ENCODE results near the gene FTSJ3. TPM values are rescaled to one million over a fixed set of nuclear protein-coding genes. Genes with fewer than 3 reads are reported as not detected.

The FTSJ3 gene
- polyA plus RNA-seq, 1 of the 3 experiments (the other 2 are of a cell fraction), result 148 TPM

- Histone ChIP-seq H3K79me2 (ENCODE audit: insufficient read depth) (peaks cover 60% of the 10 kb centered on the region), H3K9me3 (no peaks in the 10 kb centered on the region), H3K4me2 (peak overlapping the region; percentile 93), H2AFZ (ENCODE audit: low read depth) (no peak overlapping the region), H3K27me3 (ENCODE audit: insufficient read depth) (no peaks in the 10 kb centered on the region), H3F3A (replicated peaks; ENCODE audit: insufficient read depth) (peaks cover 21% of the 10 kb centered on the region), H3K36me3 (replicated peaks in 1 of 2; ENCODE audit: control insufficient read depth in 1 of 2, insufficient read depth in 2 of 2, low read length in 1 of 2) (peaks cover 70 to 79% of the 10 kb centered on the region in 2 experiments), H4K20me1 (ENCODE audit: insufficient read depth) (0 out of 2 replicates have a peak, but pooled peaks cover 8% of the 10 kb centered on the region), H3K9ac (no peak overlapping the region), H3K9me2 (no peaks in the 10 kb centered on the region), H3K27ac (ENCODE audit: low read depth in 2 of 2, low read length in 1 of 2) (peak overlapping the region in 1 of 2 experiments; percentile 99; a peak in 2 of 4 replicates), H3K4me1 (ENCODE audit: control insufficient read depth in 1 of 2, insufficient read depth in 2 of 2, low read depth in 1 of 2, low read length in 1 of 2) (peaks cover 9 to 37% of the 10 kb centered on the region in 2 experiments; a peak in 2 of 4 replicates), H3K4me3 (ENCODE audit: low read depth in 2 of 2, low read length in 1 of 2) (peak overlapping the region; percentile 94 to 100; a peak in 3 of 4 replicates)
- DNase-seq, result no peak
- ChIA-PET CTCF (interaction anchor here (1.0 to 7.4 kb wide), 8 partner anchors 11 to 403 kb away, joined by 3 to 96 read pairs (median 4); partner anchors contain the start of gene SMARCD2), POLR2A (interaction anchor here (1.6 to 9.1 kb wide), 2 partner anchors 12 to 397 kb away, joined by 3 to 108 read pairs; partner anchors contain the start of gene SMARCD2)
- TF ChIP-seq RAD21 (IDR thresholded peaks at IDR 0.05; ENCODE audit: low read length) (no peak), FOXM1 (IDR thresholded peaks at IDR 0.05; ENCODE audit: low read depth) (no peak), GATA2 (CRISPR knock-in tag; IDR thresholded peaks at IDR 0.05) (no peak), MAX (IDR thresholded peaks at IDR 0.05; ENCODE audit: low read depth) (no peak), SIN3A (IDR thresholded peaks at IDR 0.05; ENCODE audit: borderline replicate concordance, low read depth, low read length) (no peak), EZH2phosphoT487 (IDR thresholded peaks at IDR 0.05; ENCODE audit: borderline replicate concordance, low read depth) (no peak), MXI1 (IDR thresholded peaks at IDR 0.05; ENCODE audit: low read depth, low read length) (no peak), CHD2 (IDR thresholded peaks at IDR 0.05; ENCODE audit: low read length, partially characterized antibody) (no peak), RXRA (IDR thresholded peaks at IDR 0.05; ENCODE audit: borderline replicate concordance, low read depth) (no peak), POLR2AphosphoS5 (IDR thresholded peaks at IDR 0.05; ENCODE audit: low read depth, low read length) (no peak), RCOR1 (IDR thresholded peaks at IDR 0.05; ENCODE audit: low read length) (no peak), GABPA (IDR thresholded peaks at IDR 0.05; ENCODE audit: low read depth) (no peak), NFIC (IDR thresholded peaks at IDR 0.05; ENCODE audit: borderline replicate concordance) (no peak)
- TF ChIP-seq, protein P1, sequence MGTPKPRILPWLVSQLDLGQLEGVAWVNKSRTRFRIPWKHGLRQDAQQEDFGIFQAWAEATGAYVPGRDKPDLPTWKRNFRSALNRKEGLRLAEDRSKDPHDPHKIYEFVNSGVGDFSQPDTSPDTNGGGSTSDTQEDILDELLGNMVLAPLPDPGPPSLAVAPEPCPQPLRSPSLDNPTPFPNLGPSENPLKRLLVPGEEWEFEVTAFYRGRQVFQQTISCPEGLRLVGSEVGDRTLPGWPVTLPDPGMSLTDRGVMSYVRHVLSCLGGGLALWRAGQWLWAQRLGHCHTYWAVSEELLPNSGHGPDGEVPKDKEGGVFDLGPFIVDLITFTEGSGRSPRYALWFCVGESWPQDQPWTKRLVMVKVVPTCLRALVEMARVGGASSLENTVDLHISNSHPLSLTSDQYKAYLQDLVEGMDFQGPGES (IDR thresholded peaks at IDR 0.05; ENCODE audit: low read depth, low read length), result no peak
- TF ChIP-seq, protein P2, sequence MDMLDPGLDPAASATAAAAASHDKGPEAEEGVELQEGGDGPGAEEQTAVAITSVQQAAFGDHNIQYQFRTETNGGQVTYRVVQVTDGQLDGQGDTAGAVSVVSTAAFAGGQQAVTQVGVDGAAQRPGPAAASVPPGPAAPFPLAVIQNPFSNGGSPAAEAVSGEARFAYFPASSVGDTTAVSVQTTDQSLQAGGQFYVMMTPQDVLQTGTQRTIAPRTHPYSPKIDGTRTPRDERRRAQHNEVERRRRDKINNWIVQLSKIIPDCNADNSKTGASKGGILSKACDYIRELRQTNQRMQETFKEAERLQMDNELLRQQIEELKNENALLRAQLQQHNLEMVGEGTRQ (IDR thresholded peaks at IDR 0.05; ENCODE audit: borderline replicate concordance, low read depth, low read length), result no peak
- TF ChIP-seq, protein P3, sequence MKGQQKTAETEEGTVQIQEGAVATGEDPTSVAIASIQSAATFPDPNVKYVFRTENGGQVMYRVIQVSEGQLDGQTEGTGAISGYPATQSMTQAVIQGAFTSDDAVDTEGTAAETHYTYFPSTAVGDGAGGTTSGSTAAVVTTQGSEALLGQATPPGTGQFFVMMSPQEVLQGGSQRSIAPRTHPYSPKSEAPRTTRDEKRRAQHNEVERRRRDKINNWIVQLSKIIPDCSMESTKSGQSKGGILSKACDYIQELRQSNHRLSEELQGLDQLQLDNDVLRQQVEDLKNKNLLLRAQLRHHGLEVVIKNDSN (IDR thresholded peaks at IDR 0.05; ENCODE audit: borderline replicate concordance, low read depth), result no peak
- TF ChIP-seq, protein P4, sequence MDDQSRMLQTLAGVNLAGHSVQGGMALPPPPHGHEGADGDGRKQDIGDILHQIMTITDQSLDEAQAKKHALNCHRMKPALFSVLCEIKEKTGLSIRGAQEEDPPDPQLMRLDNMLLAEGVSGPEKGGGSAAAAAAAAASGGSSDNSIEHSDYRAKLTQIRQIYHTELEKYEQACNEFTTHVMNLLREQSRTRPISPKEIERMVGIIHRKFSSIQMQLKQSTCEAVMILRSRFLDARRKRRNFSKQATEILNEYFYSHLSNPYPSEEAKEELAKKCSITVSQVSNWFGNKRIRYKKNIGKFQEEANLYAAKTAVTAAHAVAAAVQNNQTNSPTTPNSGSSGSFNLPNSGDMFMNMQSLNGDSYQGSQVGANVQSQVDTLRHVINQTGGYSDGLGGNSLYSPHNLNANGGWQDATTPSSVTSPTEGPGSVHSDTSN (IDR thresholded peaks at IDR 0.05), result no peak
- WGBS (ENCODE audit: low lambda C conversion rate), result 86% methylated on average over 3 of the region's 3 CpGs
Observed at GRCh38 chr17:63828936-63829335, 1.5 kb upstream of the FTSJ3 start.
